HT-29 (cell line): ENCODE measurements around the gene RNF208. TPM values are rescaled to one million over a fixed set of nuclear protein-coding genes. Genes with fewer than 3 reads are reported as not detected.
A peak's percentile ranks its signal among the peaks of the same experiment; 100 is the strongest.

Experiments used
- DNase-seq: peaks from one replicate; pipeline ENCODE4 v3.0.0-alpha.2; 2015; ENCODE audit warnings: low spot score
- total RNA-seq: library from RNA; depleted of rRNA; stranded (reverse); fragments of >200 nt; shearing (Covaris generic); gene quantifications from 2 replicates; pipeline ENCODE4 v1.2.3, GENCODE V29; 2014

The RNF208 gene
- total RNA-seq, 1 experiment from 2014 or later, result 1.7 TPM

DNA sequence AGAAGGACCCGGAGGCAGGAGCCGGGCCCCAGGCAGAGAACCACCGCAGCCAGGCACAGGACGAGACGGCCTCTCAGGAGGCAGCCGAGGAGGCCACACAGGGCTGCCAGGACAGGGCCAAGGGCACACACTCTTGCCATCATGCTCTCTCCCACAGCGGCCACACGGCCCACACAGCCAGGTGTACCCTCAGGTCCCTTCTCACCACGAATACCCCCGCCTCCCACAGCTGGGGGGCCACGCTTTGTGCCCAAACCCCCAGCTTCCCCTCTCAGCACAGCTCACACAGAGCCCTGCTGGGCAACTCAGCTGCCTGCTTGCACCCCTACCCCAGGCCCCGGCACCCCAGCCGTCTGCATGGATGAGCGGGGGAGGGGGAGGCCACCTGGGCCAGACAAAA is 28.3 kb downstream of the RNF208 start:
- no peak for DNase-seq

DNA sequence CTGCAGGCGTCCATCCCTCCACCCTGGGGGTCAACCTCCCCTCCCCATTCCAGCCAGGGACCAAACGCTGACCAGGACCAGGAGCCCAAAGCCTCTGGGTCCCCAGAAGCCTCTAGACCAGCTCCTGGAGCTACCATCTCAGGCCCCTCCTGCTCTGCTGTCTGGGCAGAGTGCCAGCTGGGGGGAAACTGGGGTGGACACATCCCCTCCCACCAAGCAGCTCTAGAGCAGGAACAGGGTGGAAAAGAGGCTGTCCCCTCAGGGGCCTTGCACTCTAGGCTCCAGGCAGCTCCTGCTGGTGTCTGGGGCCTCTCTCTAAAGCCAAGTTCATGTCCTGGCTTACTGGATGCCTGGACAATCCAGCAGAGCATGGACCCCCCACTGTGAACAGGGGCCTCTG is 29.2 kb downstream of the RNF208 start:
- no peak for DNase-seq

DNA sequence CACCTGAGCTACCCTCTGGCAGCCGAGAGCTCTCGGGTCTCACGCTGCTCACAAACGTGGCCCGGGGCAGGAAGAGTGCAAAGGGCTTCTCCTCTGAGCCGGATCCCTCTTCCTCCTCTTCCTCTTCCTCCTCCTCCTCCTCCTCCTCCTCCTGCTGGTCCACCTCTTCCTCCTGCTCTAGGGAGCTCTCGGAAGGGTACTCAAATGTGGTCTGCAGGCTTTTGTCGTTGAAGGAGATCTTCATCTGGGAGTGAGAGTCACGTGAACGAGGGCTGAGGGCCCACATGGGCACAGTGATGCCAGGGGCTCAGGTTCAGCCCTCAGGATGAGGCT is 29.6 kb downstream of the RNF208 start:
- DNase-seq, result no peak

DNA sequence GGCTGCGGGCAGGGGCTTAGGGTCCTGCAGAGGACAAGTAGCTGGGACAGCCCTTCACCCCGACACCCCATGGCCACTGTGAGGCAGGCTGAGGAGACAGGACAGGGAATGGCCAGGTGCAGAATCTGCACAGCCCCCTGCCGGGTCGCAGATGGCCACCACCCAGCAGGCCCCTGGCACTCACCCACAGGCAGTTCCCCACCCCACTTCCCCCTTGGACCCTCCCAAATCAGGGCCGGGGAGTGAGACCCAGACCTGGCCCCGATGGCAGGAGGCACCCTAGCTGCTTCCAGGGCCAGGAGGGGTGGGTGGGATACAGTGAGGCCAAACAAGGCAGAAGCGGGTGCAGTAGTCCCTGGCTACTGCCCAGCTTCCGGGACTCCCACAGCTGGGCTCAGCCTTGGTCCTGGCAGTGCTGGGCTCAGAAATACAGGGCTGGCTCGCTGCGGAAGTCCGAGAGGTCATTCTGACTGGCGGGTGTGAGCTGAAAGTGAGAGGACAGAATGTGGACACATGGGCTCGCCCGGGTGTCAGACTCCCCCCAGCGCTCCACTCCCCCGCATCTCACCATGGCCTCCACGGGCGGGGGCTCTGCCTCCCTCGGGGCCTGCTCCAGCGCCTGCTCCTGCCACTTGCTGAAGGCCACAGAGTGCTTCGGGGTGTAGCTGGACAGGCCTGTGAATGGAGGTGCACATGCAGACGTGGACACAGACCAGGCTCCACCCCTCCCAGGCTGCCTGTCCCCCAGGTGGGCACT is 30.2 kb downstream of the RNF208 start:
- DNase-seq, result no peak

DNA sequence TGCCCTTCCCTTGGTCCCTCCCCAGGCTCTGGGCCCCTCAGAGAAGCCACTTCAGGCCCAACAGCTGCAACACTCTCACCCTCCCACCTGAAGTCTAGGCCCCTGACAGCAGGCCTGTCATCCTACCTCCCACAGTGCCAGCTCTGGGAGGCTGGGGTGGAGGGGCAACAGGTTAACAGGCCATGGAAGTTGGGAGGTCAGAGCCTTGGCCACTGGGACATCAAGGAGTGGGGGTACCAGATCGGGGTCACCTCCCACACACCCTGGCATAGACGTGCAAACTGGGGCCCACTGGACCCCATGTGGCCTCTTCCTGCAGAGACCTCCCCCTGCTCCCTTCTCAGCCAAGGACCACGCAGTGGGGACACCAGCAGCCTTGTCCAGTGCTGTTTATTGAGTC is 30.8 kb downstream of the RNF208 start:
- no peak for DNase-seq

DNA sequence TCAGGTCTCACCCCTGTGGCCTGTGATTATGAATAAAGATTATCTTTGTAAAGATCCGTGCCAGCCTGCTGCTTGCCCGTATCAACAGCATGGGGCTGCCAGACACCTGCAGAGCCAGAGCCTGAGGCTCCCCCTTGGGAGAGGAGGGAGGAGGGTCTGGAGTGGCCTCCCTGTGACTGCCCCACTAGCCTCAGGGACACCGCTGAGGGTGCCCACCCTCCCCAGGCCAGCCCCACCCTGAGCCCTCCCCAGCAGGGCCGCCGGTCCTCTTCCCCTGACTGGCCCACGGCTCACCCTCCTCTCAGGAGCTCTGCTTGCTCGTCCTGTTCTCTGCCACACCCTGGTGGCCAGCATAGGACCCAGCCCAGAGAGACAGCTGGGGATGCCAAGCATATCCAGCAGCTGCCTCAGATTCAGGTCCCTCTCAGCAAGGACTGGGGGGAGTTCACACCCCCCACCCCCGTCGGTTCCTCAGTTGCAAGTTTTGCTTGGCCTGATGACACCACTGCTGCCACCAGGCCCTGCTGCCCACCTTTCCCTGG is 31.7 kb downstream of the RNF208 start:
- DNase-seq, result peak; percentile 53

DNA sequence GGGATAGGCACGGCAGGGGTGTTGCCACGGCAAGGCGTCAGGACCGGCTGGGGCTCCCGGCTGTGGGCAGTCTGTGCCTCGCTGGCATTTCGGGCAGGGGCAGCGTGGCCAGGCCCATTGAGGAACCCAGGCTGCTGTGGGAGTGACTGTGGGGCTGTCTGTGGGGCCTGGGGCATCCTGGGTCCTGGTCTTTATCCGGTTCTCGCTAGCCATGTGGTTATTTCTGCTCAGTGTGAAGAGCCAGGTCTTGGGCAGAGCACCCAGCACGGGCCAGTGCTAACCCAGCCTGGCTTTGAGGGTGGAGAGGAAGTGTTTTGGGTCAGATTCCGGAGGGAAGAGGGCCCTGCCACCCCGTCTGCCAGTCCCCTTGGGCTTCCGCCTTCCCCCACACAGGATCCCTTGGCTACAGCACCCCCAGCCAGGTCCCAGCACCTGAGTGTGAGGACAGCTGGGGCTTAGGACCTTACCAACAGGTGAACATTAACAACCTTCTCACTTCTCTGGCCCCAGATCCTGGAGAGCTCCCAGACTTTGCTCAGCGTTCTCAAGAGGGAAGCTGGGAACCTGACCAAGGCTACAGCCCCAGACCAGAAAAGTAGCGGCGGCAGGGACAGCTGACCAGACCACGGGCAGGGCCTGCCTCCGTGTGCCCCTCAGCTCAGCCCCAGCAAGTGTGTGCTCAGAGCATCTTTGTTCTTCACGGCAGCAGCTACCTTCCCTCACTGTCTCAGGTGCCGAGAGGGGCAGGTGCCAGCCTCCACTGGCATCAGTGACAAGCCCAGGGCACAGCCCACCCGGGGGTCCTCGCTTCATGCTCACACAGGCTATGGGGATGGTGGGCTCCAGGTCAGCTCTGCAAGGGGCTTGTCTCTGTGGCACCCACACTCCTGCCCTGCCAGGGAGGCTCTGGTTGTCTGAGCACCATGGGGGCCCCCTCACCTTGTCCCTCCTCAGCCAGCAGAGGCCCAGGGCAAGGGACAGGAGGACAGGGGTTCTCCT is 32.4 kb downstream of the RNF208 start:
- DNase-seq, result no peak

DNA sequence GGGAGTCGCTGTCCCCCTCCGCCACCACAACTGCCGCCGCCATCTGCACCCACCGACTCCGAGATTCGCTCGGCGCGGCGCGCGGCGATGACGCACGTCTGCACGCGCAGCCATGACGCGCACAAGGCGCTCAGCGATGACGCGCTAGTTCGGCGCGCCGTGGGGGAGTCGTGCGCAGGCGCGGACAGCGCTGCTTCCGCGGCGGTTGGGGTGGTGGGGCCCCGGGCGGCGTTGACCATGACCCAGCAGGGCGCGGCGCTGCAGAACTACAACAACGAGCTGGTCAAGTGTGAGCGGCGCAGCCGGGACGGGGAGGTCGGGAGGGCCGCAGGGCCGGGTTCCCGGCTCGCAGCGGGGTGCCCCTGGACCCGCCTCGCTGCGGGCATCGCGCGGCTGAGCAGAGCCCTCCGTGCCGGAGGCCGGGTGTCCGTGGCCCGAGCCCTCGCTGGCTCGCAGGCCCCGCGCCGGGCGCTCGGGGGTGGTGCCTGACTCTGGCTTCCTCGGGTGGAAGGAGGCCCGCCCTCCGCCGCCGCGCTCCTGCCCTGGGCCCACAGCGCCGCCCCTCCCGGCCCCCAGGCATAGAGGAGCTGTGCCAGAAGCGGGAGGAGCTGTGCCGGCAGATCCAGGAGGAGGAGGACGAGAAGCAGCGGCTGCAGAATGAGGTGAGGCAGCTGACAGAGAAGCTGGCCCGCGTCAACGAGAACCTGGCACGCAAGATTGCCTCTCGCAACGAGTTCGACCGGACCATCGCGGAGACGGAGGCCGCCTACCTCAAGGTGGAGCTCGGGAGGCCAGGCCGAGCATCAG is 33.3 kb downstream of the RNF208 start, which contains the start of the genes ANAPC2 and SSNA1:
TSS of gene ANAPC2 (minus strand) at position 71 of the 807 bp plus-strand sequence. CDS start at position 43, 28 bp downstream.
TSS of gene SSNA1 (plus strand) at position 187 of the 807 bp plus-strand sequence. CDS start at position 238, 51 bp downstream.
- peak; percentile 94 for DNase-seq

DNA sequence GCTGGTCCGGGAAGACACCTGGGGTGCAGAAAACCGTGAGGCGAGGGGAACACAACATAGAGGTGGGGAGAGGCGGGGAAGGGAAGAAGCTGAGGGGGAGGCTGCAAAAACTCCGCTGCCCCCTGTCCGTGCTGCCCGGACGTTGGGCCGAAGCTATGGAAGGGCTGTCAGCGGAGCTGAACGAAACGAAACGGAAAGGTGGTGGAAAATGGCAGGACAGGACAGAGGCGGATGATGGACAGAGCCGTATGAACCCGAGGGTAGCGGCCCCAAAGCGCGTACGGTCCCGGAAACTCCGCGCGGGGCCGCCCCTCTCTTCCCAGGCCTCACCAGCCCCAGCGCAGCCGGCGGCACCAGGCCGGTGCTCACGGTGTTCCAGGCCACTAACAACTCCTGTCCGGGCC is 34.0 kb downstream of the RNF208 start:
- no peak for DNase-seq

DNA sequence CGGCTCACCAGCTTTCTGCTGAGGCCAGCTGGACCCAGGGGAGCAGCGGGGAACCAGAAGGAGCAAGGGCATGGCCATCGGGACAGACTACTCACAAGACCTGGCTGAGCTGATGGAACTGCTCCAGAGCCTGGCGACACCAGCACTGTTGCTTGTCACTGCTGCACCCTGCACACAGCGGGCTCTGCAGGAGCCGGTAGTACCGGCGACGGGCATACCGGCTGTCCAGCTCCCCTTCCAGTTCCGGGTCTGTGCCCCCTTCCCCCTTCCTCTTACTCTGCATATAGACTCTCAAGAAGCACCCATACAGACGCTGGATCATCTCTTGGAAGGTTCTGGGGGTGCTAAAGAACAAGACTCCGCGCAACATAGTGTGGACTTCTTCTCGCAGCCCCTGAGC is 34.7 kb downstream of the RNF208 start:
- no peak for DNase-seq

DNA sequence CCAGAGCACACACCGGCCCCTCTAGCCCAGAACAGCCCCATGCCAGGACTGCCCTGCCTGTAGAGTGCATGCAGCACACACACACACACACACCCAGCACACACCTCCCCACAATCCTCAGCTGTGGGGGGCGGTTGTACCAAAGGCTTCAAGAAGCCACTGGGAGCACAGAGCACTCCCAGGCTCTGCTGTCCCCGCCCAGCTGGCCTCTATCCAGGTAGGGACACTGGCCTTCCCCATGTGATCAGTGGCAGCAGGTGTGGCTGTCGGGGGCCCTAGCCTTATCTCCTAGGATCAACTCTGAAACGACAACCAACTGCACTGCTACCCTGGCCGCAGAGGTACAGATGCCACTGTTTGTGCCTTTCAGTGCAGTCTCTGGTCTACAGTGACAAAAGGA is 35.7 kb downstream of the RNF208 start:
- DNase-seq, result no peak

DNA sequence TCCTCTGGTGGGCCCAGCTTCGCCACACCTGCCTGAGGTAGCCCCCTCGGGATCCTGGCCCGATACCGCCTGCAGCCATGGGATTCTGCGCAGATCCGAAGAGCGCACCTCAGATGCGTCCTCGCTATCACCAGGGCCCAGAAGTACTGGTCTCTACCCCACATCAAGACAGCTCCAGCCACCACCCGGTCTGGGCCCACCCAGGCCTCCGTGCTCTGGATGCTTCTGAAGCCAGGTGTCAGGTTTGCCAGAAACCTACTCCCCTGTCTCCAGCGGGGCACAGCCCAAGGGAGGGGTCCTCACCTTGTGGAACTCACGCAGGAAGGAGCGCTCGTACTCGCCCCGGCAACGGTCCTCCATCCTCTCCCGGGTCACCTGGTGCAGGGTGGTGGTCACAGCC is 36.1 kb downstream of the RNF208 start:
- DNase-seq, result no peak

DNA sequence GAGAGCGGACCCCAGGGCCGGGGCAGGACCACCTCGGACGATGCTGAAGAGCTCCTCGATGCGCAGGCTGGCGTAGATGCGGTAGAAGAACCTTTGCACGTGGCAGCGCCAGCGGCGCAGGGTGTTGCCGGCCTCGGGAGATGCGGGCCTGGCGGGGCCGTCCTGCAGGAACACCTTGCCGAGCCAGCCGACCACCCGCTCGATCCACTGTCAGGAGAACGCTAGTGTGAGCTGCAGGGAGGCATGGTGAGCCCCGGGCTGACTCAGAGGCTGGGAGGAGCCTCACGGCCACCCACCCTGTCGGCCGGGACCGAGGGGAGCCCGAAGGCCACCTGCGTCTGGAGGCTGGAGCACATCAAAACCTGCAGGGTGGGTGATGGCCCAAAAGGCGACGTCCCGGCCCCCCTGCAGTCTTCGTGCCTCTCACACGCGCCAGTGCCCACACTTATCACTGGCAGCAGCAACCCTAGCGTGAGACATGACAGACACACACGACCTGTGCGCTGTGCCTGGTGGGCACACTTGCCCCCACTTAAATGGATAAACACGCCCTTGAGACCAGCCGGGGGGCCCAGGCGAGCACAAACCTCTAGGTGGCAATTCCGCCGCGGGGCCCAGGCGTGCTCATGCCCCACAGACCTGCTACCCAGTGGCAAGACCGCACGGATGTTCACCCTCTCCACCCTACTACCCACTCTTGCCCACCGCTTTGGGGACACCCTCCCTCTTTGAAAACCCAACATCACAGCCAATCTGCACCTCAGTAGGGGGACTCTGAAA is 37.0 kb downstream of the RNF208 start:
- DNase-seq, result no peak

DNA sequence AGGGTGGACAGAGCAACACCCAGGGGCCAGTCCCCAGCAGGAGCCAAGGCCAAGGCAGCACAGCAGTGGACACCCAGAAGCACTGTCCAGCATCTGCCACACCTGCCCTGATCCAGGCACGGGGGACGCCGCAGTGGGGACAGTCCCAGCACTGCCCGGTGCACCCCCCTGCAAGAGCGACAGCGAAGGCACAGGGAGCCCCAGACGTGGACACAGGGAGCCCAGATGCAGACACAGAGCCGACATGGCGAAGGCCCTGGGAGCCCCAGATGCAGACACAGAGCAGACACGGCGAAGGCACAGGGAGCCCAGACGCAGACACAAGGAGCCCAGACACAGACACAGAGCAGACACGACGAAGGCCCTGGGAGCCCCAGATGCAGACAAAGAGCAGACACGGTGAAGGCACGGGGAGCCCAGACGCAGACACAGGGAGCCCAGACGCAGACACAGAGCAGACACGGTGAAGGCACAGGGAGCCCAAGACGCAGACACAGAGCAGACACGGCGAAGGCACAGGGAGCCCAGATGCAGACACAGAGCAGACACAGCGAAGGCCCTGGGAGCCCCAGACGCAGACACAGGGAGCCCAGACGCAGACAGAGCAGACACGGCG is 38.0 kb downstream of the RNF208 start:
- DNase-seq, result no peak

DNA sequence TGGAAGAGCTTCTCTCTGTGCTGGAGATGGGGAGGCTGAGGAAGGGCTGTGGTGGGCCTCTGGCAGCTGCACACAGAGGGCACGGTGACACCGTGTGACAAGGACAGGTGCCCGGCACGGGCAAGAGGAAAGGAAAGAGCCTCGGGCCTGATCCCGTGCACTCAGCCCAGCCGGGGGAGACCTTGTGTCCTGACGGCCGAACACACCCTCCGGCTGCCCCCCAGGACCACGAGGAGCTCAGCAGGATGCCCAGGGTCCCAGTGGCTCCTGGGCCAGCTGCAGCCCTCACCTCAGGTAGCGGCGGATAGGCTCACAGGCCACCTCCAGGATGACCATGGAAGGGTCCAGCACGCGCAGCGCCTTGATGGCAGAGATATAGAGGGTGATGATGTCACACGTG is 39.2 kb downstream of the RNF208 start:
- no peak for DNase-seq

DNA sequence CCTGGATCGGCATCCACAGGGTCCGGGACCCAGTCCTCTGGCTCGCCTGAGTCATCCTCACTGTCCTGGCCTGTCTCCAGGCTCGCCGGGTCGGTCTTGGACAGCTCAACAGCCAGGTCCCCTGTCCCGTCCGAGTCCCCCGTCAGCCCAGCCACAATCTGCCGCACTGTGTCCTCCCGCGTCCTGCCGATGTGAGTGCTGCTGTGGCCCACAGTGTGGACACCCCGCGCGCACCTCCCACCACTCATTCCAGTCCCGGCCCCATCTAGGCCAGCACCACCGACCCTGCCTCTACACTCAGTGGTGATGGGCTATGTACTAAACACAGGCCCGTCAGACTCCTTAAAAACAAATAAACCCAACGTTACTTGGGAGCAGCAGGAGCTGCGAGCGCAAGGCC is 40.4 kb downstream of the RNF208 start:
- no peak for DNase-seq

DNA sequence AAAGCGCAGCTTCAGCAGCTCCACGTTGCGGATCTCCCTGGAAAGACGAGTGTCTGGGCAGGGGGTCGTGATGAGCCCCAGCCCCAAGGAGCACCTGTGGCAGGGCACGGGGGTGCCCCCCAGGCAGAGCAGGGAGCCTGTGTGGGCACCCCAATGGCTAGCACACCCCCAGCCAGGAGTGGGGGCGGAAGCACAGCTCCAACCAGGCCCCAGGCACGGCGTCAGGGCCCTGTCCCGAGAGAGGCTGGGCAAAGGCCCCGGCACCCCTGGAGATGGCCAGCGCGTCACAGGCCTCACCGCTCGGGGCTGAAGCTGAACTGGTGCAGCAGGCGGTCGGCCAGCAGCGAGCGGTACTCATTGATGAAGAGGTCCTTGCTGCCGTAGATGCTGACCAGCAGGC is 41.5 kb downstream of the RNF208 start:
- DNase-seq, result no peak

DNA sequence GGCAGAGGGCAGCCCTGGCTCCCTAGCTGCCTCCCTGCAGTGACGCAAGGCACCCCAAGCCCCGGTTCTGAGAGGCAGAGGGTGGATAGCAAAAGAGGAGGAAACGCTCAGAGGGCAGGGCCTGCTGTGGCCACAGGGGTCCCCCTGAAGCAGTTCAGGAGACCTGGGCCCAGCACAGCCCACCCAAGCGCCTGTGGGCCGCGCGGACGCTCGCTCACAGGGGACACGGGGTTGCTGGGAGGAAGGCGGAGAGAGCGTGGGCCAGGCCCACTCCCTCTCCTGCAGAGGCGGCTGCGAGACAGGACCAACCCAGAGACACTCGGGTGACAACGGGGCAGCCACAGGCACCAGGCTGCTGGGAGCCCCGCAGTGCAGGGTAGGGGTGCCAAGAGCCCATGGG is 42.3 kb downstream of the RNF208 start:
- no peak for DNase-seq

DNA sequence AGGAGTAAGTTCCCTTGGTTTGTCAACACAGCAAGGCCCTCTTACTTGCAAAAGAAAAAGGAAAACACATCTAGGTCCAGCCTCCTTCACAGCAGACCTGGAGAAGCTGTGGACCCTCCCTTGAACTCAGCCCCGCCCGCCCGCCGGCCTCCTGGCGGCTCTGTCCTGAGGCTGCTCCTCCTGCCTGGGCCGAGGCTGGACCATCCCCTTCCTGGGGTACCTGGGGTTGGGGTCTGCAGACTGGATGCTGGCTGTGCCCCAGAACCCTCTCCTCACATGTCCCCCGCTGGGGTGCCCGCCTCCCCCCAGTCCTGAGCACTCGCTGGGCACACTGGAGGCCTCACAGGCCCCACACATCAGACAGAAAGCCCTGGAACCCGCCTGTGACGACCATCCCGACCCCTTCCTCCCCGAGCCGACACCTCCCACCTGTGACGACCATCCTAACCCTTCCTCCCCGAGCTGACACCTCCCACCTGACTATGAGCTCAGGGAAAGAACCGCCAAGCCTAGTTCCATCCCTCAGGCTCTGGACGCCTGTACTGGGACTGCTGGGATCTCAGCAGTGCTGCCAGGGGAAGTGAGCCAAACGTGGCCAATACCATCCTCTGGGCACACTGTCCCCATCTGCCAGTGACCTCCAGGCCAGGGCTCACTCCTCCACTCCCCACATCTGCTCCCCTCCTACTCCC is 43.0 kb downstream of the RNF208 start:
- no peak for DNase-seq
